Adipose tissue (tissue), 3 donors: ENCODE measurements around the gene MS4A2. TPM values are rescaled to one million over a fixed set of nuclear protein-coding genes. Genes with fewer than 3 reads are reported as not detected.

Experiments
- H3K27ac ChIP-seq: one replicate; pipeline ENCODE4 v1.5.1; 2013; ENCODE audit warnings: low read depth, low read length
- WGBS, 3 donors: extraction: QIAGEN DNeasy Blood & Tissue Kit; methylation state at CpG; one replicate each; pipeline ENCODE4 v1.1.7; 2013; 5-methylcytosine and 5-hydroxymethylcytosine counted together
- polyA plus RNA-seq, 3 donors: library from polyadenylated mRNA; stranded (reverse); fragments of 200-250 nt; gene quantifications; one replicate each; pipeline ENCODE4 v1.2.3, GENCODE V29; 2013
- donor health status: healthy with polysubstance abuse.
- donor health status: Bipolar disorder and iron deficiency.
- donor health status: healthy.

The MS4A2 gene
- polyA plus RNA-seq, 3 donors: 0.09 to 0.34 TPM; not detected in 1

DNA sequence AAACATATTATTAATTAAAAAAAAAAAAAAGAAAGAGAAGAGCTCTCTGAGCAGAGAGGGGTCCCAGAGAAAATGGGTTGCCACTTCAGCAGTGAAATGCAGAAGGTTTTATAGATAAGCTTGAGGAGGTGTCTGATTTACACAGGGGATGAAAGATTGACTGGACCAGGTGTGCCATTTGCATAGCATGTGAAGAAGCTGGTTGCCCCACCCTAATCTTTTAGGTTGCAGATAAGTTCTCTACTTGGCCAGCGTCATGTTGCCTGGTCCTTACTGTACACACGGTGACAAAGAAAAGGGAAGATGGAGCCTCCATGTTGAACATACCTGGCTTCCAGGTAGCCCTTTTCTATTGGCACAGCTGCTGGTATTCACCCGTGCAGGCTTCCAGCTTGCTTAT is 41.4 kb downstream of the MS4A2 start:
- WGBS, 3 donors: 37 to 83% (median 77%) methylated on average over 3 of the region's 3 CpGs
- no peak overlapping the region for H3K27ac ChIP-seq

DNA sequence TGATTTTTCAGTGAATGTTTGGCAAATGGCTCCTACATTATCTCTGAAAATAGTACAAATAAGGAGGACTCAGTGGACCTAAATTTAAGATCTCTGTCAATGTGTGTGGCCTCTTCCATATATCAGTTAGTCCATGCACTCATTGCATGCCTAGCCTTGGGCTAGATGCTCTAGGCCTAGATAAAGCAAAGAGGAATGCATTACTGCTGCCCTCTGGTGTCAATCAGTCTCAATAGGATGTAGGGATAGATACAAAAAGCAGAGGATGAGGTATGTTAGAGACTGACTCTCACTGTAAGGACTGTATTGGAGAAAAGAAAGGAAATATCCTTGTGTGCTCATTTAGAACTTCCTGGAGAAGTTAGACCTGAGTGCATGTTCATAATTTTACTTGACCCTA is 42.0 kb downstream of the MS4A2 start:
- no peak overlapping the region for H3K27ac ChIP-seq

DNA sequence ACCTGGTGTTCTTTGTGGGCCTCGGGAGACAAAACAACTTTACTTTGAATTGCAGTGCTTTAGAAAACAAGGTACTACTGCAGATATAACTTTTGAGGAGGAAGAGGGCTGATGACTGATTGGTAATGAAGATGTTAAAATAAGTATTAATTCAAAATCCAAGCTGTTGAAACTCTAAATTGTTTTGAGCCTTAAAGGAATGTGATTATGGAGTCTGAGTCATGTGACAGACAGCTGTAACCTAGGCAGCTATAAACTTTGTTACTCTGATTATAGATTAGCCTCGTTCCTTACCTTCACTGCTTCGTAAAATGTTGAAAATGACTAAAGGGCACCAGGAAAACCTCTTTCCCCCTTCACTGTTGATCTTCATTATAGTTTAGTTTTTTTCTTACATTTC is 43.4 kb downstream of the MS4A2 start:
- WGBS, 3 donors: 65 to 76% (median 75%) methylated on average over 3 of the region's 3 CpGs
- H3K27ac ChIP-seq: no peak overlapping the region

DNA sequence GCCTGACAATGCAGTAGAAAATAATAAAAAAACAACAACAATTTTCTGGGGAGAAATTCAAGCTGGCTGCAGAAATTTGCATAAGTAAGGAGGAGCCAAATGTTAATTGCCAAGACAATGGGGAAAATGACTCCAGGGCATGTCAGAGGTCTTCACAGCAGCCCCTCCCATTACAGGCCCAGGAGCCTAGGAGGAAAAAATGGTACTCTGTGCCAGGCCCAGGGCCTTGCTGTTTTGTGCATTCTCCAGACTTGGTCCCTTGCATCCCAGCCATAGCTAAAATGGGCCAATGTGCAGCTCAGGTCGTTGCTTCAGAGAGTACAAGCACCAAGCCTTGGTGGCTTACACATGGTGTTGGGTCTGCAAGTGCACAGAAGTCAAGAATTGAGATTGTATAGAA is 45.5 kb downstream of the MS4A2 start:
- 31 to 49% (median 32%) methylated on average over 1 of the region's 1 CpG for WGBS, 3 donors
- no peak overlapping the region for H3K27ac ChIP-seq

DNA sequence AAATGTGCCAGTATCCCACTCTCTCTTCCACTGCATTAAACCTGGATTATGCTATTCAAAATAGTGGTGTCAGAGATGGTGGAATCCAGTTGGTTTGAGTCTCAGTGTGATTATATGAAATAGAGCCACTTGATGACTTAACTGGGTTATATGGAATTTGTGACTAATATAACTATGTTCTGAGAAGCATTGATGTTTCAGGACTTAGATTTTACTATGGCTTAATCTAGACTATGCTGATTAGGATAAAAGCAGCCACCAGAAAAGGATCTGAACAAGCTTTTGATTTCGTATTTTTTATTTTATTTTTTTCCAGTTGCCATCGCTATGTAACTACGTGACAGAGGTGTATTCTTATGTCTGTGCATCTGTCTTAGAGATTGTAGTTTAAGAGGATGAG is 55.3 kb downstream of the MS4A2 start:
- no peak overlapping the region for H3K27ac ChIP-seq
- WGBS, 3 donors: 87 to 95% (median 92%) methylated on average over 3 of the region's 3 CpGs

DNA sequence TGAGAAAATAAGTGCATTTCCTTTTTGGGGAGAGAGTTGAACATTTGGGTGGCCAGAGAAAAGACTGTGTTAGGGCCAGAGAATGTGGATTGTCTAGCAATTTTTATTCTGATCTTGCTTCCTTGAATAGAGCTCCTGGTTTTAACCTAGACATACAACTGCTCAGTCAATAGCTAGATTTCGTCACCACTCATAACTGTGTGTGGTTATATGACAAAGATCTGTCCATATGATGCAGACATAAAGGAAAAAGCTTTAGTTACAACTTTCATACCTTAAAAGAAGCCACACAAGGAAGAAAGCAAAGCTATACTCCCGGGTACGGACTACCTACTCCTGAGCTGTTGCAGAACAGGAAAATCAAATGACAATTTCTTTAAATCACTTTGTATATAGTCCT is 57.2 kb downstream of the MS4A2 start:
- no peak overlapping the region for H3K27ac ChIP-seq
- WGBS, 3 donors: 77 to 82% (median 82%) methylated on average over 3 of the region's 3 CpGs

Other genes starting within 250 kb of the MS4A2 start
- 100 to 1,000 TPM in 1 of 3 donors, 1 to 10 TPM in 1, under 1 TPM in 1; 0.03 to 160 (median 2.1) TPM for gene CBLIF, start 243.2 kb upstream of the MS4A2 start, polyA plus RNA-seq
- 1 to 10 TPM in 2 of 3 donors, under 1 TPM in 1; 0.79 to 6.4 (median 1.3) TPM for gene TCN1, start 222.2 kb upstream of the MS4A2 start, polyA plus RNA-seq
- not detected for gene OOSP3, start 209.9 kb upstream of the MS4A2 start, polyA plus RNA-seq
- not detected for gene OOSP1, start 150.2 kb upstream of the MS4A2 start, polyA plus RNA-seq
- not detected for gene OOSP4A, start 124.6 kb upstream of the MS4A2 start, polyA plus RNA-seq
- not detected for gene OOSP4B, start 71.5 kb upstream of the MS4A2 start, polyA plus RNA-seq
- gene OOSP2, start 48.3 kb upstream of the MS4A2 start, polyA plus RNA-seq: not detected
- 1 to 10 TPM in 1 of 3 donors, under 1 TPM in 1, not detected in 1; 0.07 to 1.1 TPM for gene MS4A3, start 32.0 kb upstream of the MS4A2 start, polyA plus RNA-seq
- gene MS4A6A, start 94.4 kb downstream of the MS4A2 start, polyA plus RNA-seq: 10 to 100 TPM; 13.2 to 84.0 (median 76.3) TPM
- gene MS4A4E, start 154.5 kb downstream of the MS4A2 start, polyA plus RNA-seq: under 1 TPM; 0.08 to 0.56 (median 0.22) TPM
- gene MS4A4A, start 192.0 kb downstream of the MS4A2 start, polyA plus RNA-seq: 10 to 100 TPM in 2 of 3 donors, 1 to 10 TPM in 1; 6.6 to 38.2 (median 37.0) TPM
- gene MS4A6E, start 238.6 kb downstream of the MS4A2 start, polyA plus RNA-seq: under 1 TPM in 2 of 3 donors, not detected in 1; 0.16 to 0.36 TPM